Activated CD8-positive, alpha-beta memory T cell treated with anti-CD3 and anti-CD28 coated beads, Interleukin-2, amount 10 ng/mL, durations not matched to agents 7 days and 5 days (primary cell): ENCODE data around the gene STRIP2. TPM values are rescaled to one million over a fixed set of nuclear protein-coding genes. Genes with fewer than 3 reads are reported as not detected.
"Not testable (repeated sequence)": the region's sequence is repeated elsewhere in the genome, so short reads cannot be mapped to it uniquely, and the experiment has no call there.

ENCODE experiments used
- ATAC-seq: fragments of 150-1000 bp; cut with Tn5 transposase; one replicate; pipeline ENCODE4 v1.10.0; 2021; ENCODE audit warnings: moderate library complexity
- CTCF ChIA-PET: fragments of 350-600 bp; sonication (Branson Sonifier 250); formaldehyde crosslinking; loops from one replicate; lab custom pipeline; 2021; ENCODE audit warnings: antibody characterized with exemption; lab: Charles Lee
- DNase-seq: peaks from one replicate; pipeline ENCODE4 v3.0.0-alpha.2; 2020
- H3K27ac Mint-ChIP-seq: one replicate; pipeline ENCODE4 v1.8.0; 2021; ENCODE audit warnings: mild to moderate bottlenecking, mixed read lengths
- H3K27me3 Mint-ChIP-seq: one replicate; pipeline ENCODE4 v1.8.0; 2021; ENCODE audit warnings: mixed read lengths
- H3K36me3 Mint-ChIP-seq: one replicate; pipeline ENCODE4 v1.8.0; 2021; ENCODE audit warnings: mild to moderate bottlenecking, mixed read lengths
- H3K4me1 Mint-ChIP-seq: one replicate; pipeline ENCODE4 v1.8.0; 2021; ENCODE audit warnings: mixed read lengths
- H3K4me3 Mint-ChIP-seq: one replicate; pipeline ENCODE4 v1.8.0; 2021; ENCODE audit warnings: mild to moderate bottlenecking, moderate library complexity, mixed read lengths
- H3K9me3 Mint-ChIP-seq: one replicate; pipeline ENCODE4 v1.8.0; 2022; ENCODE audit warnings: low read depth, mixed read lengths
- total RNA-seq, 2 experiments: library from RNA; stranded (reverse); gene quantifications; one replicate each; pipeline ENCODE4 v1.2.3, GENCODE V29; 2021

STRIP2 gene
- total RNA-seq, 2 experiments from 2014 or later: 15.6 to 19.0 TPM

GRCh38 chr7:129394982-129395914, 39.0 kb upstream of the STRIP2 start:
- H3K4me3 Mint-ChIP-seq: no peak overlapping the region
- H3K4me1 Mint-ChIP-seq: no peaks in the 10 kb centered on the region
- no peak for ATAC-seq
- H3K36me3 Mint-ChIP-seq: no peaks in the 10 kb centered on the region
- CTCF ChIA-PET: interaction anchor here (1.1 kb wide), 1 partner anchor 31 kb away, joined by 3 read pairs; no protein-coding TSS in a partner anchor
- no peak for DNase-seq
- H3K27ac Mint-ChIP-seq: no peak overlapping the region
- H3K27me3 Mint-ChIP-seq: no peaks in the 10 kb centered on the region
- H3K9me3 Mint-ChIP-seq: no peaks in the 10 kb centered on the region

GRCh38 chr7:129401228-129401966, 32.8 kb upstream of the STRIP2 start:
- Mint-ChIP-seq H3K4me1 (peaks cover 24% of the 10 kb centered on the region), H3K27ac (no peak overlapping the region), H3K4me3 (no peak overlapping the region), H3K36me3 (peaks cover 9% of the 10 kb centered on the region), H3K27me3 (no peaks in the 10 kb centered on the region), H3K9me3 (no peaks in the 10 kb centered on the region)
- CTCF ChIA-PET: interaction anchor here (0.9 to 2.8 kb wide), 6 partner anchors 20 to 222 kb away, joined by 3 to 15 read pairs (median 3); no protein-coding TSS in a partner anchor
- ATAC-seq (no peak), DNase-seq (no peak)

GRCh38 chr7:129401967-129402860, 32.0 kb upstream of the STRIP2 start:
- peak; percentile 61 for ATAC-seq
- Mint-ChIP-seq H3K9me3 (no peaks in the 10 kb centered on the region), H3K4me1 (peaks cover 24% of the 10 kb centered on the region), H3K36me3 (peaks cover 9% of the 10 kb centered on the region), H3K27ac (no peak overlapping the region), H3K27me3 (no peaks in the 10 kb centered on the region), H3K4me3 (no peak overlapping the region)
- CTCF ChIA-PET: interaction anchor here (0.9 to 2.8 kb wide), 6 partner anchors 21 to 221 kb away, joined by 3 to 15 read pairs (median 3); no protein-coding TSS in a partner anchor
- peak; percentile 44 for DNase-seq

- ATAC-seq (no peak), DNase-seq (no peak)
- peaks cover 24% of the 10 kb centered on the region for H3K4me1 Mint-ChIP-seq
- CTCF ChIA-PET: interaction anchor here (1.3 kb wide), 1 partner anchor 37 kb away, joined by 3 read pairs; no protein-coding TSS in a partner anchor
- H3K36me3 Mint-ChIP-seq: peaks cover 20% of the 10 kb centered on the region
- H3K27ac Mint-ChIP-seq: no peak overlapping the region
- no peaks in the 10 kb centered on the region for H3K27me3 Mint-ChIP-seq
- H3K9me3 Mint-ChIP-seq: no peaks in the 10 kb centered on the region
- no peak overlapping the region for H3K4me3 Mint-ChIP-seq
These were observed 28.7 kb upstream of the STRIP2 start for GRCh38 chr7:129405527-129405926.

- H3K36me3 Mint-ChIP-seq: peaks cover 33% of the 10 kb centered on the region
- CTCF ChIA-PET: not testable (repeated sequence)
These were observed 24.0 kb upstream of the STRIP2 start for GRCh38 chr7:129410238-129410637.

GRCh38 chr7:129412501-129412900, 21.7 kb upstream of the STRIP2 start:
- CTCF ChIA-PET: interaction anchor here (1.1 kb wide), 1 partner anchor 45 kb away, joined by 3 read pairs; no protein-coding TSS in a partner anchor
- no peaks in the 10 kb centered on the region for H3K27me3 Mint-ChIP-seq
- H3K4me1 Mint-ChIP-seq: no peaks in the 10 kb centered on the region
- no peak overlapping the region for H3K27ac Mint-ChIP-seq
- H3K4me3 Mint-ChIP-seq: no peak overlapping the region
- DNase-seq (no peak), ATAC-seq (no peak)
- peaks cover 33% of the 10 kb centered on the region for H3K36me3 Mint-ChIP-seq
- H3K9me3 Mint-ChIP-seq: peaks cover 3% of the 10 kb centered on the region

More at GRCh38 chr7:129410238-129410637, 24.0 kb upstream of the STRIP2 start:
- not testable (repeated sequence) for ATAC-seq, H3K9me3 Mint-ChIP-seq, H3K27me3 Mint-ChIP-seq, H3K27ac Mint-ChIP-seq, DNase-seq, H3K4me3 Mint-ChIP-seq
- H3K4me1 Mint-ChIP-seq: peaks cover 11% of the 10 kb centered on the region

GRCh38 chr7:129417073-129417472, 17.2 kb upstream of the STRIP2 start:
- Mint-ChIP-seq H3K27me3 (no peaks in the 10 kb centered on the region), H3K4me3 (no peak overlapping the region), H3K36me3 (peaks cover 18% of the 10 kb centered on the region), H3K4me1 (no peaks in the 10 kb centered on the region), H3K27ac (no peak overlapping the region), H3K9me3 (peaks cover 3% of the 10 kb centered on the region)
- CTCF ChIA-PET: interaction anchor here (1.3 kb wide), 1 partner anchor 11 kb away, joined by 4 read pairs; no protein-coding TSS in a partner anchor
- ATAC-seq: no peak
- DNase-seq: no peak

GRCh38 chr7:129421717-129422250, 12.4 kb upstream of the STRIP2 start:
- no peak overlapping the region for H3K27ac Mint-ChIP-seq
- DNase-seq (no peak), ATAC-seq (no peak)
- H3K36me3 Mint-ChIP-seq: peaks cover 3% of the 10 kb centered on the region
- H3K4me3 Mint-ChIP-seq: no peak overlapping the region
- peaks cover 5% of the 10 kb centered on the region for H3K4me1 Mint-ChIP-seq
- CTCF ChIA-PET: no interaction called here
- no peaks in the 10 kb centered on the region for H3K9me3 Mint-ChIP-seq
- no peaks in the 10 kb centered on the region for H3K27me3 Mint-ChIP-seq

- Mint-ChIP-seq H3K4me3 (no peak overlapping the region), H3K4me1 (peaks cover 7% of the 10 kb centered on the region), H3K36me3 (peaks cover 4% of the 10 kb centered on the region), H3K27me3 (no peaks in the 10 kb centered on the region), H3K27ac (no peak overlapping the region), H3K9me3 (no peaks in the 10 kb centered on the region)
- CTCF ChIA-PET: no interaction called here
- DNase-seq: no peak
- ATAC-seq: no peak
These were observed 11.5 kb upstream of the STRIP2 start for GRCh38 chr7:129422727-129423126.

GRCh38 chr7:129423700-129424410, 10.4 kb upstream of the STRIP2 start:
- DNase-seq (no peak), ATAC-seq (no peak)
- Mint-ChIP-seq H3K27me3 (no peaks in the 10 kb centered on the region), H3K36me3 (peaks cover 4% of the 10 kb centered on the region), H3K9me3 (no peaks in the 10 kb centered on the region), H3K4me3 (no peak overlapping the region), H3K27ac (no peak overlapping the region), H3K4me1 (peaks cover 7% of the 10 kb centered on the region)
- CTCF ChIA-PET: no interaction called here

- CTCF ChIA-PET: interaction anchor here (0.6 to 2.7 kb wide), 4 partner anchors 18 to 59 kb away, joined by 3 to 8 read pairs (median 3); no protein-coding TSS in a partner anchor
- no peak overlapping the region for H3K4me3 Mint-ChIP-seq
- H3K36me3 Mint-ChIP-seq: peaks cover 4% of the 10 kb centered on the region
These were observed 7.8 kb upstream of the STRIP2 start for GRCh38 chr7:129426482-129426881.

More at GRCh38 chr7:129426482-129426881, 7.8 kb upstream of the STRIP2 start:
- Mint-ChIP-seq H3K9me3 (no peaks in the 10 kb centered on the region), H3K27ac (no peak overlapping the region), H3K4me1 (peaks cover 7% of the 10 kb centered on the region), H3K27me3 (no peaks in the 10 kb centered on the region)
- DNase-seq (no peak), ATAC-seq (no peak)
